Endothelial cell of umbilical vein (primary cell): ENCODE results near the gene TEN1. TPM values are rescaled to one million over a fixed set of nuclear protein-coding genes. Genes with fewer than 3 reads are reported as not detected.

Experiments used
- BruUV-seq: library from RNA; stranded (reverse); fragments of 400-500 nt; replicated peaks from 2 replicates; lab custom pipeline; 2021; lab: Mats Ljungman, UMichigan
- CTCF ChIA-PET: fragments of 300-600, 350-600 bp; sonication (Branson Sonifier 250); formaldehyde crosslinking; loops from one replicate; lab custom pipeline; 2021; ENCODE audit warnings: antibody characterized with exemption, inconsistent platforms; lab: Charles Lee
- POLR2A ChIA-PET: fragments of 300-600, 350-600 bp; sonication (Branson Sonifier 250); formaldehyde crosslinking; loops from one replicate; lab custom pipeline; 2021; ENCODE audit warnings: antibody characterized with exemption, inconsistent platforms; lab: Charles Lee
- DNase-seq: peaks from one replicate; pipeline ENCODE4 v3.0.0-alpha.2; 2011; ENCODE audit warnings: low read depth, low spot score
- FAIRE-seq: peaks from 2 replicates; lab custom pipeline; 2011; peaks lifted over from hg19 to GRCh38; lab: Jason Lieb, UNC
- H2AFZ ChIP-seq: 2 replicates; pipeline ENCODE4 v1.6.0; 2012; ENCODE audit warnings: low read depth, low read length, control low read depth, inconsistent platforms
- H3K27ac ChIP-seq: 2 replicates; pipeline ENCODE4 v1.5.1; 2011; ENCODE audit warnings: low read depth, mild to moderate bottlenecking, control low read depth, low read length, moderate library complexity; ENCODE audit not compliant: insufficient read depth
- H3K27me3 ChIP-seq, 2 experiments: 2 replicates each; pipeline versions ENCODE4 v1.6.0 to v1.6.1; 2011; ENCODE audit warnings: low read length in 2 of 2, mixed read lengths in 1 of 2; ENCODE audit not compliant: control insufficient read depth in 2 of 2, insufficient read depth in 2 of 2
- H3K36me3 ChIP-seq, 2 experiments: 2 replicates in 1 of 2; 3 replicates in 1 of 2; pipeline ENCODE4 v1.5.1; 2011; ENCODE audit warnings: low read length in 2 of 2, mild to moderate bottlenecking in 1 of 2, moderate library complexity in 1 of 2; ENCODE audit not compliant: control insufficient read depth in 2 of 2, insufficient read depth in 2 of 2; ENCODE audit errors: extremely low read depth in 1 of 2
- H3K4me1 ChIP-seq: 3 replicates; pipeline ENCODE4 v1.5.1; 2011; ENCODE audit warnings: mild to moderate bottlenecking, low read length; ENCODE audit not compliant: control insufficient read depth, insufficient read depth; ENCODE audit errors: extremely low read depth
- H3K4me2 ChIP-seq: 2 replicates; pipeline ENCODE4 v1.6.1; 2011; ENCODE audit warnings: low read length, control low read depth, mixed read lengths; ENCODE audit not compliant: insufficient read depth
- H3K4me3 ChIP-seq, 3 experiments: fragments of 200-600 bp in 1 of 3; sonication (generic), shearing (Covaris generic) in 1 of 3; replicated peaks in 1 of 3; 2 replicates each; pipeline ENCODE4 v1.5.1; 2011 to 2016; ENCODE audit warnings: control low read depth in 3 of 3, low read length in 3 of 3, mild to moderate bottlenecking in 2 of 3, inconsistent platforms in 1 of 3, low read depth in 1 of 3, moderate library complexity in 1 of 3; ENCODE audit not compliant: insufficient read depth in 1 of 3
- H3K79me2 ChIP-seq: 2 replicates; pipeline ENCODE4 v1.6.0; 2012; ENCODE audit warnings: low read length, inconsistent platforms; ENCODE audit not compliant: control insufficient read depth, insufficient read depth
- H3K9ac ChIP-seq: replicated peaks from 2 replicates; pipeline ENCODE3; 2011; ENCODE audit warnings: low read length, control low read depth; ENCODE audit not compliant: insufficient read depth; ENCODE audit errors: extremely low read depth
- H3K9me1 ChIP-seq: replicated peaks from 3 replicates; pipeline ENCODE4 v1.6.0; 2011; ENCODE audit warnings: mild to moderate bottlenecking, low read length; ENCODE audit not compliant: control insufficient read depth, insufficient read depth; ENCODE audit errors: extremely low read depth
- H3K9me3 ChIP-seq: replicated peaks from 2 replicates; pipeline ENCODE4 v1.5.1; 2012; ENCODE audit warnings: low read length, inconsistent platforms; ENCODE audit not compliant: control insufficient read depth, insufficient read depth
- H4K20me1 ChIP-seq: replicated peaks from 2 replicates; pipeline ENCODE3; 2011; ENCODE audit warnings: mild to moderate bottlenecking, low read length; ENCODE audit not compliant: control insufficient read depth, insufficient read depth; ENCODE audit errors: extremely low read depth
- CTCF ChIP-seq, 2 donors: IDR thresholded peaks; 1 replicate in 1 of 2; 2 replicates in 1 of 2; pipeline ENCODE4 v1.5.1; 2011; ENCODE audit warnings: low read length in 2 of 2, mild to moderate bottlenecking in 2 of 2, moderate library complexity in 2 of 2, control low read depth in 1 of 2, inconsistent platforms in 1 of 2, low read depth in 1 of 2; ENCODE audit not compliant: insufficient read depth in 1 of 2; ENCODE audit errors: extremely low read depth in 1 of 2
- EZH2 ChIP-seq: IDR thresholded peaks from 2 replicates; pipeline ENCODE4 v1.6.1; 2012; ENCODE audit warnings: borderline replicate concordance, low read depth, mild to moderate bottlenecking, moderate library complexity, low read length, inconsistent platforms; ENCODE audit not compliant: severe bottlenecking
- FOS ChIP-seq: IDR thresholded peaks from 2 replicates; pipeline ENCODE4 v1.6.1; 2011; ENCODE audit warnings: mild to moderate bottlenecking, low read length, moderate library complexity, borderline replicate concordance; ENCODE audit not compliant: insufficient read depth
- GATA2 ChIP-seq: IDR thresholded peaks from 2 replicates; pipeline ENCODE4 v1.7.0; 2011; ENCODE audit warnings: low read depth, mild to moderate bottlenecking, moderate library complexity, mixed read lengths, low read length; ENCODE audit not compliant: insufficient read length, insufficient read depth
- MAX ChIP-seq: IDR thresholded peaks from 2 replicates; pipeline ENCODE4 v1.6.1; 2011; ENCODE audit not compliant: insufficient read depth, insufficient read length
- POLR2A ChIP-seq: IDR thresholded peaks from 2 replicates; pipeline ENCODE4 v1.6.1; 2012; ENCODE audit warnings: low read depth, mild to moderate bottlenecking, control low read depth, low read length
- dilution Hi-C: fragments of 300-500 bp; cut with MboI; formaldehyde crosslinking; loops from one replicate; pipeline ENCODE4 v1.15.0; 2019; ENCODE audit warnings: low sequenced_read_pairs; ENCODE audit not compliant: extremely low pct_ligation_motif_present
- intact Hi-C: fragments of 100-400 bp; cut with micrococcal nuclease; formaldehyde crosslinking; loops from one replicate; pipeline ENCODE4 v1.10.0; 2022
- polyA plus RNA-seq, 4 experiments: library from polyadenylated mRNA; depleted of rRNA in 3 of 4; stranded (reverse) in 3 of 4; unstranded in 1 of 4; fragments of >200 nt; gene quantifications; 2 replicates each; pipeline versions ENCODE4 v1.2.1 to v1.2.3, GENCODE V29; 2011 to 2012; ENCODE audit warnings: missing spikeins in 1 of 4
- total RNA-seq: library from RNA; stranded (reverse); gene quantifications from 2 replicates; pipeline ENCODE4 v1.2.3, GENCODE V29; 2021

The TEN1 gene
- total and polyA plus RNA-seq, 2 donors (not counting 3 experiments of a cell fraction or from before 2014, with no cell fraction given) = 18.8 to 29.0 TPM

- Histone ChIP-seq H2AFZ (no peak overlapping the region), H3K4me2 (no peak overlapping the region), H3K79me2 (no peaks in the 10 kb centered on the region), H3K27ac (no peak overlapping the region), H3K27me3 (no peaks in the 10 kb centered on the region), H3K9me1 (no peaks in the 10 kb centered on the region), H3K4me3 (no peak overlapping the region), H4K20me1 (no peaks in the 10 kb centered on the region), H3K36me3 (no peaks in the 10 kb centered on the region), H3K9me3 (no peaks in the 10 kb centered on the region), H3K9ac (no peak overlapping the region), H3K4me1 (no peaks in the 10 kb centered on the region)
- intact Hi-C loops (loop anchor here (10.0 kb wide), 1 partner anchor 235 kb away; a partner anchor contains a TSS), dilution Hi-C loops (no loop called here)
- BruUV-seq = no TSS peak
- POLR2A ChIA-PET = no interaction called here
- DNase-seq (no peak), FAIRE-seq (no peak)
- CTCF ChIA-PET = interaction anchor here (0.9 to 4.6 kb wide), 7 partner anchors 10 to 280 kb away, joined by 3 to 35 read pairs (median 4); partner anchors contain the start of genes CDK3 and MRPL38
- TF ChIP-seq EZH2 (no peak), POLR2A (no peak), GATA2 (no peak), FOS (no peak), MAX (no peak), CTCF (IDR thresholded peaks at IDR 0.05; ENCODE audit: extremely low read depth in 1 of 2, insufficient read depth in 1 of 2, low read depth in 1 of 2, low read length in 2 of 2) (no peak)
These were observed 30.4 kb downstream of the TEN1 start for GRCh38 chr17:76009447-76009846.
